Raji (cell line): ENCODE results near the gene LDB1.
A peak's percentile ranks its signal among the peaks of the same experiment; 100 is the strongest.

Experiments used
- POLR2A ChIP-seq: IDR thresholded peaks from 2 replicates; pipeline ENCODE4 v1.6.1; 2011; ENCODE audit warnings: low read depth, low read length, control low read depth; ENCODE audit not compliant: insufficient read depth

Gene LDB1

DNA sequence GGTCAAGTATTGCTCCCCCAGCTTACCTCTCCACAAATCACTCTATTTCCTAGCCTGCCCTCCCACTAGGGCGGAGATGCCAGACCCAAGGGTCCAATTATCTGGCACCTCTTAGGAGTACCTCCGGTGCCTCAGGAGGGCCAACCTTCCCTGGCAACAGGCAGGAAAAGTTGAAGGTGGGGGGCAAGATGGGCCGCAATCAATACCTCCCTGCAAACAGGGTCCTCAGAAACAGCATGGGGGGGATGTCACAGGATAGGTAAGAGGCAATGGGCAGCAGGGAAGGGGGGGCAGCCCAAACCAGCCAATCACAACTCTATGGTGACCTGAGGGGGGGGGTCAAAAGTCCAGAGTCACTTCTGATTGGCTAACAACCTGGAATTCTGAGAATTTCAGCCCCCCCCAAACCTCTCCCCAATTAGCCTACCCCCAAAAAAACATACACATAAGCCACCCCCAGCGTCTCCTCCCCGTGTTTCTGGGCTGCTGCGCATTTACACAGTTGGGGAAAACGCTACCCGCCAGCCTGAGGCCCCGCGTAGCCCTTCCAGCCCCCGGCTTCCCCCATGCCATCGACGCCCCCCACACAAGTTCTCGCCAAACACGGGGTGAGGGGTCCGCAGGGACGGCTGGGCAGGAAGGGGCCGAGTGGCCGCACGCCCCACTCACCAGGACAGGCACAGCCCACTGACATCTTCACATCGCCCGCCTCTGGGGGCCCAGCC, 589 bp downstream of the LDB1 start:
- TF ChIP-seq POLR2A = no peak

DNA sequence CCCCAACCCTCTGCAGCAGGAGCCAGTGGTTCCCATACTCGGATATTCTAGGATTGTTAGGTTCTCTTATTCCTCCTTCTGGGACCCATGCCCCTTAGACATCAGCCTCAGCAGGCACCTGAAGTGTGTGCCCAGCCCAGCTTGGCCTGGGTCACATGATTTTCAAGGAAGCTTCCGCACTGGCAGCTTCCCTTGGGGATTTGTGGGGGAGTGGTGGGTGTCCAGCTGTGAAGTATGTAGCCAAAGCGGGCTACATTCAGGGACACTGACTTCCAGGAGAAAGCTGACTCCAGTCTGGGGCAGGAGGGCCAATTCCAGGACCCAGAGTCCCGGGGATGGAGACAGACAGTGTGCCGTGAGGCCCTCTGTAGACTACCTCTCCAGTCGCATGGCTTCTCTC, 1.3 kb downstream of the LDB1 start:
- TF ChIP-seq POLR2A = 0 out of 2 replicates have a peak, but pooled peaks have one; percentile 11

DNA sequence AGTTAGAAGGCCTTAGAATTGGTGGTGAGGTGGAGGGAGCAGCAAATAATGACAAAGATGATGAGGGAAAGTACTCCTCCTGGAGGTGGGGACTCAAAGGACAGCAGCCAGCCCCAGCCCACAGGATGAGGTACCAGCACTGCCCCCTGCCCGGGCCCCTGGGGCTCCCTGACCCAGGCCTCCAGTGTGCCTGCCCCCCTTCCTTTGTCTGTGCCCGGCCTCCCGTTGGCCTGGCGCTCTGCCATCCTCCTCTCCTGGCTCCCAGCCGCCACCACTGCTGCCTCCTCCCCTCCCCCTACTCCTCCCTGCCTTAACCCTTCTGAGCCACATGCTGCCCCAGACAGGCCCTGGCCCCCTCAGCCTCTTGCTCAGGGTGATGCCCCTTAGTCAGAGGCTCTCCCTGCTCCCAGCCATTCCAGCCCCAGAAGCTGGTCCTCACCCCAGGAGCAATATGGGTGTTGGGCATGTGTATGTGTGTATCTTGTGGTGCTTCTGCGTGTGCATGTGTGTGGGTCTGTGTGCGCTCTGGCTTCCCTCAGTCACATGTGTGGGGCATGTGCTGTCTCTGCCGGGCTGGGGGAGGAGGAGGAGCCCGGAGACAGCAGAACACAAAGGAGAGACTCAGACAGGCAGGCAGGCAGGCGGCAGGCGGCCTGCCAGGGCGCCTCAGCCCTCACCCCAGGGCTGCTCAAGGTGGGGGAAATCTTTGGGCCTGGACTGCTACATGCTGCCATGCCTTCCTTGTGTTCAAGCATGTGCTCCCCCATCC, 2.6 kb downstream of the LDB1 start:
- 0 out of 2 replicates have a peak, but pooled peaks have one; percentile 12 for TF ChIP-seq POLR2A

DNA sequence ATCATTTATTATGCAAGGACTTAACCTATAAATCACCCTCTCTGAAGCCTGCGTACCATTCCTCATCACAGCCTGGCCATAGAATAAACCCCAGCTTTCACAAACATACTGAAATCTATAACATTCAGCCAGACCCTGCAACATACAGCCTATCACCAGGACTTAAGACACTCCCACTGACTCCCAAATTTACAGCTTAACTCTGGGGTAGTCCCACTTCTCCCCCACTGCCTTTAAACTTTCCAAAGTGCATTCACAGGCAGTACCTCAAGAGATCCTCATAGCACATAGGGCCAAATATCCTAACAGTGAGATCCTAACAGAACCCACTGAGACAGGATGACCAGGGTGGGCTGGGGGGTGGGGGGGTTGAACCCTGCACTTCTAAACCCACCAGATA, 3.5 kb downstream of the LDB1 start:
- TF ChIP-seq POLR2A = no peak

DNA sequence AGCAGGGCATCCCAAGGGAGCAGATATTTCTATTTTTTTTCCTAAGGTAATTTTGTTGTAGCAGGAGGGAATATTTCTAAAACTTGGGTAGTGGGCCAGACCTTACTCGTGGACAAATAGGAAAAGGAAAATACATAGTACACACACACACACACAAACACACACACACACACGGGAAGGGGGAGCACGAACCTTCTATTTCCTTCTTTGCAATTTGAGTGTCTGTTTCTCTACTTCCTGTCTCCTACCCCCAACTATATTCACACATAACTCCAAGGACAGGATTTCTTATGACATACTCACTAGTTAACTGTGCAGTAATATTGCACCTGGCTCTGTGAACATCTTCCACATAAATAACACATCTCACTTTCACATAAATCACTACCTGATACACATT, 4.4 kb downstream of the LDB1 start:
- no peak for TF ChIP-seq POLR2A

DNA sequence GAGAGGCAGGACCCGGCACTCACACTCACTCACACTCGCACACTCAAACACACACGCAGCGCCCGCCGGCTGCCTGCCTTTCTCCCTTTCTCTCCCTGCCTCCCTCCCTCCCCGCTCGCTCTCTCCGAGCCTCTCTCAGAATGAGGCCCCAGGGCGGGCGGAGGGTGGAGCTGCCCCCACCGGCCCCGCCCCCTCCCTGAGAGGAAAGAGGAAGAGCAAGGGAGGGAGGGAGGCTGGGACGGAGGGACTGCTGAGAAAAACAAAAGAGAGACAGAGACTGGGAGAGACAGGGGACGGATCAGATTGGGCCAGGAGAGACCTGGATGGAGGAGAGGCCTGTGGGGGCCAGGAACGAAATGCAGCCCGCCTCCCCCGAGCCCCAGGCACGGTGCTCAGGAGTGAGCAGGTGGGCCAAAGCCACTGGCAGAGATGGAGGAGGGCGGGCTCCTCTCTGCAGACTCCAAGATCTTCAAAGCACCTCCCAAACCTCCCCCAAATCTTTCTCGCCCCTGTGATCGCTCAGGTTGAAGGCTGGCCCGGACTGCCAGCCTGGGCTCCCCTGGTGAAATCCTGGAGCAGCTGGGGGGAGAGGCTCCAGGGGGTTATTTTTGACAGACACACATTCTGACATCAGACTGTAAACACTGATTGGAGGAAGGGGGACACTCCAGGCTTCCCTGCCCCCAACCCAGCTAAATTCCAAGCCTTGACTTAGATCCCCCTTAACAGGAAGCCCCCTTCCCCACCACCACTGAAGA, 5.1 kb downstream of the LDB1 start:
- TF ChIP-seq POLR2A = peak; percentile 73

DNA sequence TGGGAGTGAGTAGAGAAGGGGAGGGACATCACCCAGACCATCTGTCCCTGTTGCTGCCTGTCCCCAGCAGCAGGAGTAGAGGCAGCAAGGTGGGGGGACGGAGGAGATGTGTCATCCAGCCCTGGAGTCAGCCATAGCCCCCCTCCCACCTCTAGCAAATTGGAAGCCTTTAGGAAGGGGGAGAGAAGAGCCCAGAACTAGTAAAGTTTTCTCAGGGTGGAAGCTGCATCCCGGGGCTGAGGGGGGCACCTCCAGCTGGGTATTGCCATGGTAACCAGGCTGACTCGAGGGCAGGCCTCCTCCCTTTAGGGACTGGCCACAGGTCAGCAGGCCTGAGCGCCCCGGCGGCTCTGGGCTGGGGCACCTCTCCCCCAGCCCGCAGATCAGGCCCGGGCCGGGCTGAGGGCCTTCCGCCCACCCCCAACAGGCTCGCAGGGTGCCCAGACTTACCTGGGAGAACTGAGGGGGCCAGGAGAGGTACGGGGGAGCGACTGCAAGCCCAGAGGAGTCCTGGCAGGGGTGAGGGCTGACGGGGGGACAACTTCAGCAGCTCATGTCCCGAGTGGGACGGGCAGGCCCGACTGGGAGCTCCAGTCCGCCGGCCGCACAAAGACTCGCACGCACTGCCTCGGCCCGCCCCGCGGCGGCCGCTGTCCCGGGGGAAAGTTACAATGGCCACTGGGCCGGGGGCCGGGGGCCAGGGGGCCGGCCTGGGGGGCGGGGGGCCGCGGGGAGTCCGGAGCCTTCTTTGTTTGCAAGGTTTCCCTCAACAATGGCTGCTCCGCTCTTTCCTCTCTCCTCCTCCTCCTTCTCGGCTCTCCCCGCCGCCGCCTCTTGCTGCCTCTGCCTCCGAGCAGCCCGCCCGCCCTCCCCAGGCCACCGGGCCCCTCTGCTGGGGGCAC, 6.0 kb downstream of the LDB1 start:
- TF ChIP-seq POLR2A = no peak

DNA sequence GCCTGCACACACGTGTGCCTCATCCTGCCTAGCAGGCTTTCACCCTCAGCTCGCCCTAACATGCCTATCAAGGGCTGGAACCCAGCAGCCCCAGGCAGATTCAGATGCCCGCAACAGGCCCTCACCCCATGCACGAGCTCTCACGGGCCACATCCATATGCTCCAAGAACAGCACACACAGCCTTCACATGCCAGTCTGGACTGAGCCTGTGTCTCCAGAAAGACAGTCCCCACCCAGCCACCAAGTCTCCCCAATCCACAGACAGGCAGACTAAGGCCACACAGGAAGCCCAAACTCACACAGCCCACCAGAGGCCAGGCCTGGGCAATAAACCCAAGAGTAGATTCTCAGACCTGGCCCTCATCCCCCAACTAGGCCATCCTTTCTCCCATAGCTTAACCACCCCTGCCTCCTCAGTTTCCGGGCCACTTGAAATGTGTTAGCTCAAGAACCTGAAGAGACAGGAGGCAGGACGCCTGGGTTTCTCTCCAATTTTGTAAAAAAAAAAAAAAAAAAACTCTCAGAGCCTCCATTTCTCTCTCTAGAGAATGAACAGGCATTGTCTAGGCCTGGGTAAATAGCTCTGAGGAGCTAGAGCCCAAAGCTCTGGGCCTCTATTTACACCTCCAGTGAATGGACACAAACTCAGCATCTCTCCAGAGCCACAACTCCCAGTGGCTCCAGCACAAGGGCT, 6.8 kb downstream of the LDB1 start:
- no peak for TF ChIP-seq POLR2A

DNA sequence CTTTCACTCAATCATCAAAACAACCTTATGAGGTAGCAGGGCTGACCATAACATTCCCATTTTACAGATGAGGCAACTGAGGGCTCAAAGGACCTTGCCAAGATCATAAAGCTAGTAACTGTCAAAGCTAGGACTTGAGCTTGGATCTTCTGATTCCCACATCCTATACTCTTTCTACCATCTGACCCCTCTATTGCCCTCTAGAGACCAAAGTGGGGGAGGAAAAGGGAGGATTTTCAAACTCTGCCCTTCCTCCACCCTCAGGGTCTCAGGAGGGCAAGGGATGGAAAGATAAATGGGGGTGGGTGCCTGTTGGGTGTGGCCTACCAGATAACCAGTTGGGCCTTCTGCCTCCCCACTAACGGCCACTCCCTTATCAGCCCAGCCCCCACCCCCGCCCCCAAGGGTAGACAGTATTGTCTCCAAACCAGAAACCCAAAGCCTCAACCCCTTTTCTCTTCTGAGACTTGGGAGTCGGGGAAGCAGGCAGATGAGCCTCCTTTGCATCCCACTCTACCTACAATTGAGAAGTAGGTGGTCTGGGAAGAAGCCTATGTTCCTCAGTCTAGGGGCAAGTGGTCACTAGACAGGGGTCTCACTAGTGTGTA, 7.9 kb downstream of the LDB1 start:
- no peak for TF ChIP-seq POLR2A

DNA sequence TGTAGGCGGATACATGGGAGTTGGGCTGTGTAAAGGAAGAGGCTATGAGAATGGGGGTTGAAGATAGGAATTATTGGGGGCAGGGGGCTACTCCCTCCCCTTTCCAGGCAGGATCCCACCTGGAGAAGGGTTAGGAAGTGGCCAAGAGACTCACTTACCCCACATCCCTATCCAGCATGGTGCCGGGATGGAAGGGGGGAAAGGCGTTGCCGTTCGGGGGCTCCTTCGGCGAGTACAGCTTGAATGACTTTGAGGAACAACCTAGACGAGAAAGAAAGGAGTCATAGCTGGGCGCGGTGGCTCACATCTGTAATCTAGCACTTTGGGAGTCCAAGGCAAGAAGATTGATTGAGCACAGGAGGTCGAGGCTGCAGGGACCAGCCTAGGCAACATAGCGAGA, 8.9 kb downstream of the LDB1 start:
- TF ChIP-seq POLR2A = no peak

DNA sequence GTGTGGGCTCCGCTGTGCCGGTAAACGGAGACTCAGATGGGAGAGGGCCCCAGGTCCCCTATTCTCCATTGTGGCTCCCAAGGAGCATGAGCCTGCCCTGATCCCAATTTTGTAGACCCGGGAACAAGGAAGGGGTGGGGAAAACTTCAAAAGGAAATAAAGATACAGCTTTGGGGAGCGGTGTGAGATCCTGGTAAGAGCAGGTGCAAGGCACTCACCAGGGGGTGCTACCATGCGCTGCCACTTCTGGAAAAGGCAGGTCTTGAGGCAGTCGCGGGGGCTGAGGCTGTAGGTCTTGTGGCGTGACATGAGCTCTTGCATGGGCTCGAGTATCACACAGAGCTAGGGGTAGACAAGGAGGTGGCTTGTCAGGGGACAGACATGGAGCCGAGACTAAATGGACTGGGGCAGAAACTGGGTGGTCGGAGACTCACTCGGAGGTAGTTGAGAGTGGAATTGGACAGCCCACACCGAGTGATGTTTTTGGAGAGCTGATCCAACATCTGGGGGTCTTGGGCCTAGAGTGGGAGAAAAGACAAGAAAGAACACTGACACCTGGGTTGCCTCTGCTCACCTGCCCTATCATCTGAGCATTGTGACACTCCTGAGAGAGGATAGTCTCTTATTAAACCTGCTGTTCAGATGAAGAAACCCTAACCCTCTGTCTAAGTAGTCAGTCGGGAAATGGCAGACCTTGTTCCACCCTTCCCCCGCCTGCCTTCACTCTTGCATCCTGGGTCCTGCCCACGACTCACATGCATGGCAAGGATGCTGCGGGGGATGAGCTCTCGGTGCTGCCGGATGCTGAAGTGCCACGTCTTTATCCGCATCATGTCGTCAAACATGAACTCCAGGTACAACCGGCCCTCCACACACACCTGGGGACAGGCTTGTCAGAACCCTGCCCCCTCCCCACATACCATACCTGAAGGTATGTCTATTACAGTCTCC, 10.7 kb downstream of the LDB1 start:
- TF ChIP-seq POLR2A = no peak

DNA sequence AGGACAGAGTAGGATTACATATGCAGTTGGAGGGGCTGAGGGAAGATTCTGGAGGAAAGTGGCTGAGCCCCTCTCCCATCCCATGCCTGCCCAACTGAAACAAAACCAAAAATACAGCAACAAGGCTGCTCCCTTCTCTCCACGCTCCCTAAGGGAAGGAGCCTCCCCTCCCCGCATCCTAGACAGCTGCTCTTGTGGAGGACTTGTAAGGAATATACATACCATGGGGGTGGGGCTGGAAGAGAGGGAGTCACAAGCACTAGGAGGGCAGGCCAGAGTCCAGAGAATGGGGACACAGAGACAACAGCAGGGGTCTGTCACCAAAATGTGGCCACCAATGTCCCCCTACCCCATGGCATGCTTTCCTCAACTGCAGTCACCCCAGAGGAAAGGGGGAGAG, 13.2 kb downstream of the LDB1 start:
- TF ChIP-seq POLR2A = no peak

DNA sequence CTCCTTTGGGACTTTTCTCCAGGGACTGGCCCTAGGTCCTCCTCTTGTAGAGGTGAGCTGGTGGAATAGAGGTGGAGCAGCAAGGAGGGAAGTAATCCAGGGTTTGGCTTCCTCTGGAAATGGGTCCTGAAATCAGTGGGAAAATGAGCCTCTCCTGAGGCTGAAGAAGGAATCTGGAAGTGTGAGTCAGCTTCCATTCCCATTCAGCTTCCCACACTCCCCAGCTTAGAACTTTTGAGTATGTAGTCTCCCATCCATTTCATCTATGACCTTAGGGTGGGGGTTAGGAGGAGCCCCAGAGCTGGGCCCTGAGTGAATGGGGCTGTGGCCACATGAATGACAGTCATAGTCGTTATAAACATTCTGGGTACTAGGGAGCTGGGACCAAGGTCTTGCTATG, 17.7 kb downstream of the LDB1 start:
- no peak for TF ChIP-seq POLR2A
